Natural killer cell (primary cell): Measurements from ENCODE around the gene TGM2. TPM values are rescaled to one million over a fixed set of nuclear protein-coding genes. Genes with fewer than 3 reads are reported as not detected.

Source experiments
- ATAC-seq, 3 donors: fragments of 150-1000 bp in 2 of 3; fragments of 200-7000 bp in 1 of 3; cut with Tn5 transposase; 1 replicate in 1 of 3; 2 replicates in 2 of 3; pipeline ENCODE4 v1.10.0; 2021; ENCODE audit warnings: mild to moderate bottlenecking in 2 of 3, moderate library complexity in 2 of 3
- DNase-seq, 2 donors: peaks; one replicate each; pipeline versions ENCODE4 v3.0.0 to v3.0.0-alpha.2; 2013 to 2021; ENCODE audit warnings: mixed read lengths in 1 of 2
- H3K27ac ChIP-seq: one replicate; pipeline ENCODE4 v1.5.1; 2013; ENCODE audit warnings: mild to moderate bottlenecking, low read length
- H3K27me3 ChIP-seq: one replicate; pipeline ENCODE4 v1.6.1; 2013; ENCODE audit warnings: low read length; ENCODE audit not compliant: control insufficient read depth, insufficient read depth
- H3K36me3 ChIP-seq: one replicate; pipeline ENCODE4 v1.6.1; 2013; ENCODE audit warnings: low read length; ENCODE audit not compliant: control insufficient read depth, insufficient read depth
- H3K4me1 ChIP-seq: one replicate; pipeline ENCODE4 v1.6.1; 2013; ENCODE audit warnings: low read length; ENCODE audit not compliant: control insufficient read depth, insufficient read depth
- H3K4me3 ChIP-seq: one replicate; pipeline ENCODE4 v1.5.1; 2013; ENCODE audit warnings: low read length
- H3K9me3 ChIP-seq: one replicate; pipeline ENCODE4 v1.6.1; 2013; ENCODE audit warnings: low read length; ENCODE audit not compliant: control insufficient read depth, insufficient read depth
- H3K27ac Mint-ChIP-seq, 2 donors: one replicate each; pipeline ENCODE4 v1.8.0; 2022; ENCODE audit warnings: mild to moderate bottlenecking in 2 of 2, mixed read lengths in 2 of 2, moderate library complexity in 1 of 2
- H3K27me3 Mint-ChIP-seq, 2 donors: one replicate each; pipeline ENCODE4 v1.8.0; 2022; ENCODE audit warnings: low read depth in 2 of 2, mixed read lengths in 2 of 2
- H3K36me3 Mint-ChIP-seq: one replicate; pipeline ENCODE4 v1.8.0; 2022; ENCODE audit warnings: mixed read lengths
- H3K4me1 Mint-ChIP-seq, 2 donors: one replicate each; pipeline ENCODE4 v1.8.0; 2022; ENCODE audit warnings: mixed read lengths in 2 of 2
- H3K4me3 Mint-ChIP-seq: one replicate; pipeline ENCODE4 v1.8.0; 2022; ENCODE audit warnings: mild to moderate bottlenecking, moderate library complexity, mixed read lengths
- H3K9me3 Mint-ChIP-seq, 2 donors: one replicate each; pipeline ENCODE4 v1.8.0; 2022; ENCODE audit warnings: mixed read lengths in 2 of 2
- WGBS: methylation state at CpG from one replicate; pipeline ENCODE4 v1.1.7; 2013; ENCODE audit warnings: missing lambda C conversion rate; ENCODE audit not compliant: insufficient coverage; 5-methylcytosine and 5-hydroxymethylcytosine counted together
- intact Hi-C: fragments of 100-400 bp; cut with micrococcal nuclease; formaldehyde crosslinking; loops from one replicate; pipeline ENCODE4 v1.14.2; 2022
- total RNA-seq, 4 donors: library from RNA; stranded (reverse); fragments of 120-200 nt in 1 of 4; gene quantifications; one replicate each; pipeline versions ENCODE4 v1.2.3 to v1.2.4, GENCODE V29; 2013 to 2022
- TF ChIP-seq, protein P1 (sequence below): fragments of 200-600 bp; IDR thresholded peaks from one replicate; pipeline ENCODE4 v1.8.0; 2022; ENCODE audit warnings: antibody characterized with exemption

TGM2 gene
- total RNA-seq, 3 donors from 2014 or later (not counting 1 experiment from before 2014, with no cell fraction given) = 0.33 TPM; not detected in 1

DNA sequence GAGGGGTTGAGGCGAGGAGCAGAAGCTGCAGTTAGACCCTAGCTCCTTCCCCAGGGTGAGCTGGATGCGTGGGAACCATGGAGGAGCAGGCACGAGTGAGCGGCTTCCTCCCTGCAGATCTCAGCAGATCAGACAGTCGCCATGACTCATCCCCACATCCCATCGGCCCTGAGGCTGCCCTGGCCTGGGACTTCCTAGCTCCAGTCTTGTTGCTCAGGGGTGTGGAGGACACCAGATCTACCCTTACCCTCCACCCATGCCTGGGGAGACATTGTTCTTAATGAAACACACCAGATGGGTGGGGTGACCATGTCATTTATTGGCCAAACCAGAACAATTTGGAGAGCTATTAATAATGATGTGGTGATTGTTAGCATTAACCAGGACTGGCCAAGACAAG, 36.3 kb upstream of the TGM2 start:
- no peaks in the 10 kb centered on the region for H3K27me3 ChIP-seq
- Mint-ChIP-seq H3K27ac (no peak overlapping the region), H3K36me3 (no peaks in the 10 kb centered on the region), H3K9me3 (no peaks in the 10 kb centered on the region), H3K27me3 (peaks cover 5 to 8% of the 10 kb centered on the region in 2 donors), H3K4me3 (no peak overlapping the region), H3K4me1 (no peaks in the 10 kb centered on the region)
- TF ChIP-seq, protein P1, sequence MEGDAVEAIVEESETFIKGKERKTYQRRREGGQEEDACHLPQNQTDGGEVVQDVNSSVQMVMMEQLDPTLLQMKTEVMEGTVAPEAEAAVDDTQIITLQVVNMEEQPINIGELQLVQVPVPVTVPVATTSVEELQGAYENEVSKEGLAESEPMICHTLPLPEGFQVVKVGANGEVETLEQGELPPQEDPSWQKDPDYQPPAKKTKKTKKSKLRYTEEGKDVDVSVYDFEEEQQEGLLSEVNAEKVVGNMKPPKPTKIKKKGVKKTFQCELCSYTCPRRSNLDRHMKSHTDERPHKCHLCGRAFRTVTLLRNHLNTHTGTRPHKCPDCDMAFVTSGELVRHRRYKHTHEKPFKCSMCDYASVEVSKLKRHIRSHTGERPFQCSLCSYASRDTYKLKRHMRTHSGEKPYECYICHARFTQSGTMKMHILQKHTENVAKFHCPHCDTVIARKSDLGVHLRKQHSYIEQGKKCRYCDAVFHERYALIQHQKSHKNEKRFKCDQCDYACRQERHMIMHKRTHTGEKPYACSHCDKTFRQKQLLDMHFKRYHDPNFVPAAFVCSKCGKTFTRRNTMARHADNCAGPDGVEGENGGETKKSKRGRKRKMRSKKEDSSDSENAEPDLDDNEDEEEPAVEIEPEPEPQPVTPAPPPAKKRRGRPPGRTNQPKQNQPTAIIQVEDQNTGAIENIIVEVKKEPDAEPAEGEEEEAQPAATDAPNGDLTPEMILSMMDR = no peak
- no peak overlapping the region for H3K4me3 ChIP-seq
- DNase-seq (no peak), ATAC-seq (no peak)
- no peaks in the 10 kb centered on the region for H3K9me3 ChIP-seq
- H3K4me1 ChIP-seq = peaks cover 2% of the 10 kb centered on the region
- no peaks in the 10 kb centered on the region for H3K36me3 ChIP-seq
- no peak overlapping the region for H3K27ac ChIP-seq
- intact Hi-C loops = no loop called here
- 78% methylated on average over 6 of the region's 6 CpGs for WGBS

DNA sequence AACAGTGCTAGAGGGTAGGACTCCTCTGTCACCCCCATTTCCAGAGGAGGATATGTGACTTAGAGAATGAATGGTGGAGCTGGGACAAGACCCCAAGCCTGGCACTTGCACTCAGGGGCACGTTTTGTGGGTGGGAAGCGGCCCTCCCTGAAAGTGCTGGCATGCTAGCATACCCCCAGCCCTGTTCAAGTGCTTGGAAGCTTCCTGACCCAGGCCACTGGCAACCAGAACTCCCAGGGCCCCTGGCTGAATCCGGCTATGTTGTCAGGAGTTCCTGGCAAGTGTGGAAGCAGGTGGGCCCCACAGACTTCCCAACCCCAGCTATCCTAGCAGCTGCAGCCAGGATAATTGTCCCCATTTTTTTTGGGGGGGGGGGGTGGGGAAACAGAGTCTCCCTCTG, 35.6 kb upstream of the TGM2 start:
- 80% methylated on average over 3 of the region's 3 CpGs for WGBS
- TF ChIP-seq, protein P1 = no peak
- intact Hi-C loops = no loop called here
- Histone ChIP-seq H3K9me3 (no peaks in the 10 kb centered on the region), H3K4me1 (peaks cover 6% of the 10 kb centered on the region), H3K27ac (no peak overlapping the region), H3K27me3 (no peaks in the 10 kb centered on the region), H3K4me3 (no peak overlapping the region), H3K36me3 (no peaks in the 10 kb centered on the region)
- no peak for DNase-seq
- Mint-ChIP-seq H3K9me3 (no peaks in the 10 kb centered on the region), H3K36me3 (no peaks in the 10 kb centered on the region), H3K27ac (no peak overlapping the region), H3K4me1 (no peaks in the 10 kb centered on the region), H3K4me3 (no peak overlapping the region), H3K27me3 (peaks cover 1 to 5% of the 10 kb centered on the region in 2 donors)
- no peak for ATAC-seq

GRCh38 chr20:38199501-38200390, 34.7 kb upstream of the TGM2 start:
- TF ChIP-seq, protein P1 = no peak
- no peak overlapping the region for H3K4me3 ChIP-seq
- Mint-ChIP-seq H3K36me3 (no peaks in the 10 kb centered on the region), H3K4me1 (no peaks in the 10 kb centered on the region), H3K4me3 (no peak overlapping the region), H3K27me3 (peaks cover 8 to 12% of the 10 kb centered on the region in 2 donors), H3K27ac (no peak overlapping the region), H3K9me3 (no peaks in the 10 kb centered on the region)
- no peaks in the 10 kb centered on the region for H3K27me3 ChIP-seq
- H3K27ac ChIP-seq = no peak overlapping the region
- ATAC-seq (no peak), DNase-seq (no peak)
- H3K4me1 ChIP-seq = peaks cover 6% of the 10 kb centered on the region
- no peaks in the 10 kb centered on the region for H3K9me3 ChIP-seq
- intact Hi-C loops = no loop called here
- H3K36me3 ChIP-seq = no peaks in the 10 kb centered on the region
- 87% methylated on average over 13 of the region's 14 CpGs for WGBS
